ENCODE measurements around the gene ROR2.

DNA sequence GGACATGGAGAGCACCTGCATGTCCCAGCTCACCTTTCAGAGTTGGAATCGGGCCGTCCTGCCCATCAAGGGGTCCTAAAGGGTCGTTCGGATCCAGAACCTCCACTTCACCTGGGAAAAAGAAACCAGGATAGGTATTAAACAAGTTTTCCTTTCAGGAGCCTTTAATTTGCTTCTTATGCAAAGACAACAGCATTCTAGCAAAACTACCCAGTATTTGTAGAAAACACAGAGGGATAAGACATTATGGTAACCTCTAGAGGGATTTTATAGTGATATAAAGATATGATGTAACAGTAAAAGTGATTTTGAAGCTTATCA, 174.4 kb downstream of the ROR2 start:
- TF ChIP-seq, protein P1, sequence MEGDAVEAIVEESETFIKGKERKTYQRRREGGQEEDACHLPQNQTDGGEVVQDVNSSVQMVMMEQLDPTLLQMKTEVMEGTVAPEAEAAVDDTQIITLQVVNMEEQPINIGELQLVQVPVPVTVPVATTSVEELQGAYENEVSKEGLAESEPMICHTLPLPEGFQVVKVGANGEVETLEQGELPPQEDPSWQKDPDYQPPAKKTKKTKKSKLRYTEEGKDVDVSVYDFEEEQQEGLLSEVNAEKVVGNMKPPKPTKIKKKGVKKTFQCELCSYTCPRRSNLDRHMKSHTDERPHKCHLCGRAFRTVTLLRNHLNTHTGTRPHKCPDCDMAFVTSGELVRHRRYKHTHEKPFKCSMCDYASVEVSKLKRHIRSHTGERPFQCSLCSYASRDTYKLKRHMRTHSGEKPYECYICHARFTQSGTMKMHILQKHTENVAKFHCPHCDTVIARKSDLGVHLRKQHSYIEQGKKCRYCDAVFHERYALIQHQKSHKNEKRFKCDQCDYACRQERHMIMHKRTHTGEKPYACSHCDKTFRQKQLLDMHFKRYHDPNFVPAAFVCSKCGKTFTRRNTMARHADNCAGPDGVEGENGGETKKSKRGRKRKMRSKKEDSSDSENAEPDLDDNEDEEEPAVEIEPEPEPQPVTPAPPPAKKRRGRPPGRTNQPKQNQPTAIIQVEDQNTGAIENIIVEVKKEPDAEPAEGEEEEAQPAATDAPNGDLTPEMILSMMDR (IDR thresholded peaks at IDR 0.05), result peak in 1 of 7 experiments; percentile 4
- no peak for TF ChIP-seq POLR2AphosphoS5 (IDR thresholded peaks at IDR 0.05)
- TF ChIP-seq POLR2A (IDR thresholded peaks at IDR 0.05), result no peak
